Measurements from ENCODE around the gene PGGHG.
"Not testable (repeated sequence)": the region's sequence is repeated elsewhere in the genome, so short reads cannot be mapped to it uniquely, and the experiment has no call there.

PGGHG gene

GRCh38 chr11:288478-289397 is at the start of gene PGGHG:
Gene PGGHG, plus strand, starts transcription at chr11:289126. Its CDS starts 691 bp downstream, at chr11:289817.
- DNase-seq (ENCODE audit: low spot score), result peak; percentile 95

- no peak for DNase-seq (ENCODE audit: low spot score)
Observed at GRCh38 chr11:240315-240714, 48.6 kb upstream of the PGGHG start.

- no peak for DNase-seq (ENCODE audit: low spot score)
Observed at GRCh38 chr11:241634-242033, 47.3 kb upstream of the PGGHG start.

- no peak for DNase-seq (ENCODE audit: low spot score)
Observed at GRCh38 chr11:244376-244775, 44.5 kb upstream of the PGGHG start.

GRCh38 chr11:249062-249461 is 39.9 kb upstream of the PGGHG start:
- no peak for DNase-seq (ENCODE audit: low spot score)

GRCh38 chr11:250274-250673 is 38.7 kb upstream of the PGGHG start:
- DNase-seq (ENCODE audit: low spot score), result no peak

- peak; percentile 82 for DNase-seq (ENCODE audit: low spot score)
Observed at GRCh38 chr11:250740-251299, 38.1 kb upstream of the PGGHG start.

GRCh38 chr11:251550-251949 is 37.4 kb upstream of the PGGHG start:
- no peak for DNase-seq (ENCODE audit: low spot score)

- no peak for DNase-seq (ENCODE audit: low spot score)
Observed at GRCh38 chr11:252666-253065, 36.3 kb upstream of the PGGHG start.

GRCh38 chr11:253160-253885 is 35.6 kb upstream of the PGGHG start:
- no peak for DNase-seq (ENCODE audit: low spot score)

GRCh38 chr11:253886-254270 is 35.0 kb upstream of the PGGHG start:
- DNase-seq (ENCODE audit: low spot score), result no peak

- DNase-seq (ENCODE audit: low spot score), result no peak
Observed at GRCh38 chr11:255176-255575, 33.8 kb upstream of the PGGHG start.

- no peak for DNase-seq (ENCODE audit: low spot score)
Observed at GRCh38 chr11:255816-256215, 33.1 kb upstream of the PGGHG start.

- no peak for DNase-seq (ENCODE audit: low spot score)
Observed at GRCh38 chr11:256952-257737, 31.8 kb upstream of the PGGHG start.

GRCh38 chr11:257766-258493 is 31.0 kb upstream of the PGGHG start:
- no peak for DNase-seq (ENCODE audit: low spot score)

GRCh38 chr11:259413-259812 is 29.5 kb upstream of the PGGHG start:
- no peak for DNase-seq (ENCODE audit: low spot score)

GRCh38 chr11:261624-262023 is 27.3 kb upstream of the PGGHG start:
- DNase-seq (ENCODE audit: low spot score), result no peak

- DNase-seq (ENCODE audit: low spot score), result no peak
Observed at GRCh38 chr11:266676-267439, 22.1 kb upstream of the PGGHG start.

- DNase-seq (ENCODE audit: low spot score), result no peak
Observed at GRCh38 chr11:267491-267994, 21.4 kb upstream of the PGGHG start.

GRCh38 chr11:268716-269145 is 20.2 kb upstream of the PGGHG start:
- not testable (repeated sequence) for DNase-seq (ENCODE audit: low spot score)
